HEK293 (cell line): ENCODE data around the gene SAT1.

Experiments
- CTCF ChIA-PET: fragments of 350-600 bp; formaldehyde crosslinking; extraction: SDS; loops from one replicate; lab custom pipeline; 2021; ENCODE audit warnings: antibody characterized with exemption; lab: Yijun Ruan, JAX
- POLR2A ChIA-PET: fragments of 300-600 bp; formaldehyde crosslinking; extraction: SDS; loops from one replicate; lab custom pipeline; 2020; ENCODE audit warnings: antibody characterized with exemption, inconsistent platforms; lab: Yijun Ruan, JAX
- H3K27ac ChIP-seq: fragments of 200-500 bp; sonication (Bioruptor generic); 2 replicates; pipeline ENCODE4 v1.5.1; 2014; ENCODE audit warnings: low read depth, low read length, control low read depth, inconsistent platforms; ENCODE audit errors: extremely low read depth
- H3K36me3 ChIP-seq, 2 experiments: fragments of 200-500 bp in 1 of 2; sonication (Bioruptor generic) in 1 of 2; 1 replicate in 1 of 2; 2 replicates in 1 of 2; pipeline ENCODE4 v1.5.1; 2014 to 2017; ENCODE audit warnings: inconsistent platforms in 2 of 2, low read length in 2 of 2; ENCODE audit not compliant: control insufficient read depth in 2 of 2, insufficient read depth in 1 of 2
- H3K4me1 ChIP-seq: fragments of 200-500 bp; sonication (Bioruptor generic); 2 replicates; pipeline ENCODE4 v1.5.1; 2014; ENCODE audit warnings: mild to moderate bottlenecking, low read length, inconsistent platforms; ENCODE audit not compliant: control insufficient read depth, insufficient read depth
- H3K4me3 ChIP-seq: 2 replicates; pipeline ENCODE4 v1.5.1; 2011; ENCODE audit warnings: low read depth, mild to moderate bottlenecking, control low read depth, low read length, moderate library complexity
- H3K9me3 ChIP-seq: fragments of 200-500 bp; sonication (Bioruptor generic); 2 replicates; pipeline ENCODE4 v1.5.1; 2014; ENCODE audit warnings: low read depth, low read length, inconsistent platforms; ENCODE audit not compliant: control insufficient read depth, insufficient read depth
- ATF2 ChIP-seq: fragments of 450-650 bp; formaldehyde crosslinking; IDR thresholded peaks from 2 replicates; pipeline ENCODE4 v1.5.1; 2016; ENCODE audit warnings: missing biosample characterization, missing genetic modification characterization, low read depth
- BCL6B ChIP-seq: fragments of 450-650 bp; formaldehyde crosslinking; IDR thresholded peaks from 2 replicates; pipeline ENCODE4 v1.5.1; 2017; ENCODE audit warnings: missing biosample characterization, missing genetic modification characterization
- OSR2 ChIP-seq: fragments of 450-650 bp; formaldehyde crosslinking; IDR thresholded peaks from 2 replicates; pipeline ENCODE4 v1.5.1; 2016; ENCODE audit warnings: missing biosample characterization, missing genetic modification characterization
- PRDM6 ChIP-seq: fragments of 450-650 bp; formaldehyde crosslinking; IDR thresholded peaks from 2 replicates; pipeline ENCODE4 v1.5.1; 2017; ENCODE audit warnings: missing biosample characterization, missing genetic modification characterization
- ZFP3 ChIP-seq: fragments of 450-650 bp; formaldehyde crosslinking; IDR thresholded peaks from 2 replicates; pipeline ENCODE4 v1.5.1; 2016; ENCODE audit warnings: low read depth, missing biosample characterization, missing genetic modification characterization
- ZFP41 ChIP-seq: fragments of 450-650 bp; formaldehyde crosslinking; IDR thresholded peaks from 2 replicates; pipeline ENCODE4 v1.5.1; 2016; ENCODE audit warnings: missing biosample characterization, missing genetic modification characterization, borderline replicate concordance
- ZNF140 ChIP-seq: fragments of 450-650 bp; formaldehyde crosslinking; IDR thresholded peaks from 2 replicates; pipeline ENCODE4 v1.5.1; 2016; ENCODE audit warnings: missing biosample characterization, missing genetic modification characterization
- ZNF157 ChIP-seq: fragments of 450-650 bp; formaldehyde crosslinking; IDR thresholded peaks from 2 replicates; pipeline ENCODE4 v1.5.1; 2016; ENCODE audit warnings: missing biosample characterization, missing genetic modification characterization
- ZNF175 ChIP-seq: fragments of 450-650 bp; formaldehyde crosslinking; IDR thresholded peaks from 2 replicates; pipeline ENCODE4 v1.5.1; 2016; ENCODE audit warnings: missing biosample characterization, missing genetic modification characterization
- ZNF362 ChIP-seq: fragments of 450-650 bp; formaldehyde crosslinking; IDR thresholded peaks from 2 replicates; pipeline ENCODE4 v1.5.1; 2016; ENCODE audit warnings: missing biosample characterization, missing genetic modification characterization
- ZNF501 ChIP-seq: fragments of 450-650 bp; formaldehyde crosslinking; IDR thresholded peaks from 2 replicates; pipeline ENCODE4 v1.5.1; 2016; ENCODE audit warnings: missing biosample characterization, missing genetic modification characterization
- ZNF521 ChIP-seq: fragments of 450-650 bp; formaldehyde crosslinking; IDR thresholded peaks from 2 replicates; pipeline ENCODE4 v1.5.1; 2017; ENCODE audit warnings: missing biosample characterization, mild to moderate bottlenecking, missing genetic modification characterization
- ZNF560 ChIP-seq: fragments of 450-650 bp; formaldehyde crosslinking; IDR thresholded peaks from 2 replicates; pipeline ENCODE4 v1.5.1; 2017; ENCODE audit warnings: missing biosample characterization, missing genetic modification characterization, borderline replicate concordance
- ZNF561 ChIP-seq: fragments of 450-650 bp; IDR thresholded peaks from 2 replicates; pipeline ENCODE4 v1.5.1; 2018; ENCODE audit warnings: missing biosample characterization, missing genetic modification characterization, borderline replicate concordance
- ZNF600 ChIP-seq: fragments of 450-650 bp; formaldehyde crosslinking; IDR thresholded peaks from 2 replicates; pipeline ENCODE4 v1.5.1; 2016; ENCODE audit warnings: missing biosample characterization, missing genetic modification characterization
- ZNF623 ChIP-seq: fragments of 450-650 bp; formaldehyde crosslinking; IDR thresholded peaks from 2 replicates; pipeline ENCODE4 v1.5.1; 2016; ENCODE audit warnings: missing biosample characterization, missing genetic modification characterization
- ZNF776 ChIP-seq: fragments of 450-650 bp; formaldehyde crosslinking; IDR thresholded peaks from 2 replicates; pipeline ENCODE4 v1.5.0; 2017; ENCODE audit warnings: missing biosample characterization, missing genetic modification characterization, borderline replicate concordance
- ZNF785 ChIP-seq: fragments of 450-650 bp; formaldehyde crosslinking; IDR thresholded peaks from 2 replicates; pipeline ENCODE4 v1.5.1; 2016; ENCODE audit warnings: missing biosample characterization, missing genetic modification characterization
- TF ChIP-seq, protein P1 (sequence below): fragments of 450-650 bp; formaldehyde crosslinking; IDR thresholded peaks from 2 replicates; pipeline ENCODE4 v1.5.1; 2016; ENCODE audit warnings: missing biosample characterization, missing genetic modification characterization
- TF ChIP-seq, protein P2 (sequence below): fragments of 450-650 bp; formaldehyde crosslinking; IDR thresholded peaks from 2 replicates; pipeline ENCODE4 v1.5.1; 2017; ENCODE audit warnings: missing biosample characterization, mild to moderate bottlenecking, missing genetic modification characterization, moderate library complexity
- TF ChIP-seq, protein P3 (sequence below): fragments of 450-650 bp; formaldehyde crosslinking; IDR thresholded peaks from 2 replicates; pipeline ENCODE4 v1.5.1; 2016; ENCODE audit warnings: missing biosample characterization, missing genetic modification characterization

The SAT1 gene

GRCh38 chrX:23815376-23815775 lies 32.4 kb downstream of the SAT1 start (continued):
- no peak for TF ChIP-seq ZNF362
- TF ChIP-seq ZNF600, result no peak
- TF ChIP-seq, protein P1, sequence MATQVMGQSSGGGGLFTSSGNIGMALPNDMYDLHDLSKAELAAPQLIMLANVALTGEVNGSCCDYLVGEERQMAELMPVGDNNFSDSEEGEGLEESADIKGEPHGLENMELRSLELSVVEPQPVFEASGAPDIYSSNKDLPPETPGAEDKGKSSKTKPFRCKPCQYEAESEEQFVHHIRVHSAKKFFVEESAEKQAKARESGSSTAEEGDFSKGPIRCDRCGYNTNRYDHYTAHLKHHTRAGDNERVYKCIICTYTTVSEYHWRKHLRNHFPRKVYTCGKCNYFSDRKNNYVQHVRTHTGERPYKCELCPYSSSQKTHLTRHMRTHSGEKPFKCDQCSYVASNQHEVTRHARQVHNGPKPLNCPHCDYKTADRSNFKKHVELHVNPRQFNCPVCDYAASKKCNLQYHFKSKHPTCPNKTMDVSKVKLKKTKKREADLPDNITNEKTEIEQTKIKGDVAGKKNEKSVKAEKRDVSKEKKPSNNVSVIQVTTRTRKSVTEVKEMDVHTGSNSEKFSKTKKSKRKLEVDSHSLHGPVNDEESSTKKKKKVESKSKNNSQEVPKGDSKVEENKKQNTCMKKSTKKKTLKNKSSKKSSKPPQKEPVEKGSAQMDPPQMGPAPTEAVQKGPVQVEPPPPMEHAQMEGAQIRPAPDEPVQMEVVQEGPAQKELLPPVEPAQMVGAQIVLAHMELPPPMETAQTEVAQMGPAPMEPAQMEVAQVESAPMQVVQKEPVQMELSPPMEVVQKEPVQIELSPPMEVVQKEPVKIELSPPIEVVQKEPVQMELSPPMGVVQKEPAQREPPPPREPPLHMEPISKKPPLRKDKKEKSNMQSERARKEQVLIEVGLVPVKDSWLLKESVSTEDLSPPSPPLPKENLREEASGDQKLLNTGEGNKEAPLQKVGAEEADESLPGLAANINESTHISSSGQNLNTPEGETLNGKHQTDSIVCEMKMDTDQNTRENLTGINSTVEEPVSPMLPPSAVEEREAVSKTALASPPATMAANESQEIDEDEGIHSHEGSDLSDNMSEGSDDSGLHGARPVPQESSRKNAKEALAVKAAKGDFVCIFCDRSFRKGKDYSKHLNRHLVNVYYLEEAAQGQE (tag by site-specific recombination), result no peak

DNA sequence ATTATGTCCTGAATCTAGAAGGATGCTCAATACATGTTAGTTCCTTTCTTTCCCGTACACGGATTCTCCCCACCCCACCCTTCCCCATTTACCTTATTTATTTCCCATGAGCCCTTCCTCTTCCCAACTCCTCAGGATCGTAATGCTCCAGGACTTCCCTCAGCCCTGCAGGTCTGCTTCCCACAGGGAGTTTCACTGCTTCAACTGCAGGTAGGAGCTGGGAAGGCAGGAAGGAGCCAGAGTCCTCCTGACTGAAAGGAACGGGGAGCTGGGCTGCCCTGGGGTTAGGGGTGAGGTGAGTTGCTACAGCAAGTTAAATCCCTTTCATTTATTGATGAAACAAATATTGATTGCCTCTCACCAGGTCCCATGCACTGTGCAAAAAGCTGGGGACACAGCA lies 33.2 kb downstream of the SAT1 start:
- H3K36me3 ChIP-seq, result no peaks in the 10 kb centered on the region
- CTCF ChIA-PET, result no interaction called here
- H3K4me1 ChIP-seq, result no peaks in the 10 kb centered on the region; the same call in 1 of the 2 replicates
- no peak overlapping the region for H3K4me3 ChIP-seq
- POLR2A ChIA-PET, result interaction anchor here (2.3 kb wide), 1 partner anchor 33 kb away, joined by 13 read pairs; the partner anchor contains the start of gene SAT1
- H3K27ac ChIP-seq, result no peak overlapping the region
- no peaks in the 10 kb centered on the region for H3K9me3 ChIP-seq
- TF ChIP-seq ZNF140 (tag by site-specific recombination) (no peak), ZFP3 (tag by site-specific recombination) (no peak), ZNF785 (tag by site-specific recombination) (no peak)

GRCh38 chrX:23817979-23818336 lies 35.0 kb downstream of the SAT1 start:
- POLR2A ChIA-PET, result interaction anchor here (2.3 kb wide), 1 partner anchor 35 kb away, joined by 13 read pairs; the partner anchor contains the start of gene SAT1
- H3K4me1 ChIP-seq, result peaks cover 6% of the 10 kb centered on the region
- no peaks in the 10 kb centered on the region for H3K36me3 ChIP-seq
- CTCF ChIA-PET, result no interaction called here
- TF ChIP-seq ZNF560 (tag by site-specific recombination) (no peak), ATF2 (tag by site-specific recombination) (no peak), BCL6B (peak; percentile 97), ZFP41 (tag by site-specific recombination) (no peak), ZNF776 (tag by site-specific recombination) (no peak), PRDM6 (peak; percentile 40; the same call in 1 of the 2 replicates), ZNF175 (tag by site-specific recombination) (no peak), ZNF623 (tag by site-specific recombination) (no peak), ZNF521 (no peak), ZNF561 (no peak), ZNF157 (tag by site-specific recombination) (no peak), OSR2 (tag by site-specific recombination) (peak; percentile 27; the same call in 1 of the 2 replicates), ZNF501 (tag by site-specific recombination) (no peak)
- TF ChIP-seq, protein P2, sequence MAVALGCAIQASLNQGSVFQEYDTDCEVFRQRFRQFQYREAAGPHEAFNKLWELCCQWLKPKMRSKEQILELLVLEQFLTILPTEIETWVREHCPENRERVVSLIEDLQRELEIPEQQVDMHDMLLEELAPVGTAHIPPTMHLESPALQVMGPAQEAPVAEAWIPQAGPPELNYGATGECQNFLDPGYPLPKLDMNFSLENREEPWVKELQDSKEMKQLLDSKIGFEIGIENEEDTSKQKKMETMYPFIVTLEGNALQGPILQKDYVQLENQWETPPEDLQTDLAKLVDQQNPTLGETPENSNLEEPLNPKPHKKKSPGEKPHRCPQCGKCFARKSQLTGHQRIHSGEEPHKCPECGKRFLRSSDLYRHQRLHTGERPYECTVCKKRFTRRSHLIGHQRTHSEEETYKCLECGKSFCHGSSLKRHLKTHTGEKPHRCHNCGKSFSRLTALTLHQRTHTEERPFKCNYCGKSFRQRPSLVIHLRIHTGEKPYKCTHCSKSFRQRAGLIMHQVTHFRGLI, result no peak
- TF ChIP-seq, protein P3, sequence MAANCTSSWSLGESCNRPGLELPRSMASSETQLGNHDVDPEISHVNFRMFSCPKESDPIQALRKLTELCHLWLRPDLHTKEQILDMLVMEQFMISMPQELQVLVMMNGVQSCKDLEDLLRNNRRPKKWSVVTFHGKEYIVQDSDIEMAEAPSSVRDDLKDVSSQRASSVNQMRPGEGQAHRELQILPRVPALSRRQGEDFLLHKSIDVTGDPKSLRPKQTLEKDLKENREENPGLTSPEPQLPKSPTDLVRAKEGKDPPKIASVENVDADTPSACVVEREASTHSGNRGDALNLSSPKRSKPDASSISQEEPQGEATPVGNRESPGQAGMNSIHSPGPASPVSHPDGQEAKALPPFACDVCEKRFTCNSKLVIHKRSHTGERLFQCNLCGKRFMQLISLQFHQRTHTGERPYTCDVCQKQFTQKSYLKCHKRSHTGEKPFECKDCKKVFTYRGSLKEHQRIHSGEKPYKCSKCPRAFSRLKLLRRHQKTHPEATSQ (tag by site-specific recombination), result no peak
- TF ChIP-seq, all 188 proteins: peak for 3
- H3K9me3 ChIP-seq, result no peaks in the 10 kb centered on the region
- no peak overlapping the region for H3K27ac ChIP-seq
- H3K4me3 ChIP-seq, result no peak overlapping the region
